ENCODE data around the gene ACSS2.
A peak's percentile ranks its signal among the peaks of the same experiment; 100 is the strongest.

ACSS2 gene

GRCh38 chr20:34915749-34916455, 39.5 kb downstream of the ACSS2 start:
- TF ChIP-seq CTCF (IDR thresholded peaks at IDR 0.05; ENCODE audit: insufficient read depth, low read depth, low read length, missing control alignments), result no peak
- no peak overlapping the region for H3K4me3 ChIP-seq (ENCODE audit: low read length)
- no peak for DNase-seq (ENCODE audit: low read depth)

- no peak for TF ChIP-seq CTCF (IDR thresholded peaks at IDR 0.05; ENCODE audit: insufficient read depth, low read depth, low read length, missing control alignments)
- no peak for DNase-seq (ENCODE audit: low read depth)
- no peak overlapping the region for H3K4me3 ChIP-seq (ENCODE audit: low read length)
Observed at GRCh38 chr20:34916774-34917354, 40.5 kb downstream of the ACSS2 start.

GRCh38 chr20:34920055-34920454, 43.6 kb downstream of the ACSS2 start:
- H3K4me3 ChIP-seq (ENCODE audit: low read length), result no peak overlapping the region
- no peak for DNase-seq (ENCODE audit: low read depth)
- TF ChIP-seq CTCF (IDR thresholded peaks at IDR 0.05; ENCODE audit: insufficient read depth, low read depth, low read length, missing control alignments), result no peak

GRCh38 chr20:34921436-34921835, 45.0 kb downstream of the ACSS2 start:
- no peak for TF ChIP-seq CTCF (IDR thresholded peaks at IDR 0.05; ENCODE audit: insufficient read depth, low read depth, low read length, missing control alignments)
- H3K4me3 ChIP-seq (ENCODE audit: low read length), result no peak overlapping the region
- peak; percentile 40 for DNase-seq (ENCODE audit: low read depth)

- DNase-seq (ENCODE audit: low read depth), result peak; percentile 91
- no peak overlapping the region for H3K4me3 ChIP-seq (ENCODE audit: low read length)
- no peak for TF ChIP-seq CTCF (IDR thresholded peaks at IDR 0.05; ENCODE audit: insufficient read depth, low read depth, low read length, missing control alignments)
Observed at GRCh38 chr20:34922654-34923381, 46.4 kb downstream of the ACSS2 start.

- no peak for DNase-seq (ENCODE audit: low read depth)
- TF ChIP-seq CTCF (IDR thresholded peaks at IDR 0.05; ENCODE audit: insufficient read depth, low read depth, low read length, missing control alignments), result no peak
- no peak overlapping the region for H3K4me3 ChIP-seq (ENCODE audit: low read length)
Observed at GRCh38 chr20:34923414-34923813, 47.0 kb downstream of the ACSS2 start.

All from epithelial cell of esophagus (primary cell).